Right forelimb (tissue), 1 donor: ENCODE data around the gene ERBB2.
"Not testable (repeated sequence)": the region's sequence is repeated elsewhere in the genome, so short reads cannot be mapped to it uniquely, and the experiment has no call there.

Experiments used
- DNase-seq: peaks from one replicate; pipeline ENCODE4 v3.0.0-alpha.2; 2018

ERBB2 gene

GRCh38 chr17:39705786-39706348 is 6.0 kb downstream of the ERBB2 start:
- DNase-seq: no peak

GRCh38 chr17:39706383-39706782 is 6.5 kb downstream of the ERBB2 start:
- DNase-seq: no peak

- DNase-seq: no peak
Measured at GRCh38 chr17:39706921-39707337, 7.1 kb downstream of the ERBB2 start.

- DNase-seq: no peak
Measured at GRCh38 chr17:39709319-39709997, 9.6 kb downstream of the ERBB2 start.

- no peak for DNase-seq
Measured at GRCh38 chr17:39709998-39710964, 10.4 kb downstream of the ERBB2 start.

GRCh38 chr17:39711071-39711470 is 11.2 kb downstream of the ERBB2 start:
- not testable (repeated sequence) for DNase-seq

GRCh38 chr17:39711851-39712250 is 12.0 kb downstream of the ERBB2 start:
- DNase-seq: no peak

GRCh38 chr17:39714234-39714633 is 14.4 kb downstream of the ERBB2 start:
- no peak for DNase-seq

- DNase-seq: no peak
Measured at GRCh38 chr17:39715375-39716072, 15.7 kb downstream of the ERBB2 start.

GRCh38 chr17:39716073-39716818 is 16.4 kb downstream of the ERBB2 start:
- DNase-seq: no peak

- no peak for DNase-seq
Measured at GRCh38 chr17:39716879-39717536, 17.1 kb downstream of the ERBB2 start.

GRCh38 chr17:39717660-39718059 is 17.8 kb downstream of the ERBB2 start:
- no peak for DNase-seq

GRCh38 chr17:39719563-39720355 is 19.9 kb downstream of the ERBB2 start:
- DNase-seq: no peak

GRCh38 chr17:39722104-39722503 is 22.2 kb downstream of the ERBB2 start:
- DNase-seq: no peak

GRCh38 chr17:39722965-39723848 is 23.3 kb downstream of the ERBB2 start:
- no peak for DNase-seq

- no peak for DNase-seq
Measured at GRCh38 chr17:39724731-39725130, 24.9 kb downstream of the ERBB2 start.

- DNase-seq: not testable (repeated sequence)
Measured at GRCh38 chr17:39725923-39726322, 26.1 kb downstream of the ERBB2 start.

- DNase-seq: no peak
Measured at GRCh38 chr17:39726617-39727016, 26.8 kb downstream of the ERBB2 start.

- DNase-seq: no peak
Measured at GRCh38 chr17:39727556-39727955, 27.7 kb downstream of the ERBB2 start.
